Uterus (tissue), 2 donors: ENCODE results near the gene MFN2.

Source experiments
- CTCF ChIP-seq, 4 experiments: fragments of 200-600 bp in 2 of 4; fragments of 450-650 bp in 2 of 4; sonication (generic) in 2 of 4; IDR thresholded peaks; one replicate each; pipeline ENCODE4 v1.5.1; 2016 to 2019; ENCODE audit warnings: antibody characterized with exemption in 4 of 4, mild to moderate bottlenecking in 2 of 4, moderate library complexity in 1 of 4
- POLR2A ChIP-seq, 2 donors: fragments of 450-650 bp; IDR thresholded peaks; one replicate each; pipeline ENCODE4 v1.6.1; 2016; ENCODE audit warnings: antibody characterized with exemption in 2 of 2, mild to moderate bottlenecking in 1 of 2, moderate library complexity in 1 of 2

- TF ChIP-seq POLR2A (IDR thresholded peaks at IDR 0.05) (no peak), CTCF (IDR thresholded peaks at IDR 0.05) (no peak)
Measured at GRCh38 chr1:11964656-11965055, 15.6 kb upstream of the MFN2 start.
